Activated CD8-positive, alpha-beta memory T cell treated with anti-CD3 and anti-CD28 coated beads for 48 hours (primary cell): Measurements from ENCODE around the gene CADM1.

ENCODE experiments used
- DNase-seq, 3 experiments: peaks; one replicate each; pipeline ENCODE4 v3.0.0-alpha.2; 2020; ENCODE audit warnings: low read depth in 2 of 3, low spot score in 2 of 3

CADM1 gene

GRCh38 chr11:115290479-115290878 is 213.7 kb downstream of the CADM1 start:
- DNase-seq, result no peak

GRCh38 chr11:115287266-115287665 is 216.9 kb downstream of the CADM1 start:
- DNase-seq, result no peak

GRCh38 chr11:115286614-115287013 is 217.6 kb downstream of the CADM1 start:
- DNase-seq, result no peak

- DNase-seq, result no peak
Measured at GRCh38 chr11:115284773-115285172, 219.4 kb downstream of the CADM1 start.

GRCh38 chr11:115282923-115283322 is 221.3 kb downstream of the CADM1 start:
- DNase-seq, result no peak

GRCh38 chr11:115280775-115281174 is 223.4 kb downstream of the CADM1 start:
- no peak for DNase-seq

- DNase-seq, result no peak
Measured at GRCh38 chr11:115279813-115280761, 224.1 kb downstream of the CADM1 start.

GRCh38 chr11:115276799-115277198 is 227.4 kb downstream of the CADM1 start:
- no peak for DNase-seq

GRCh38 chr11:115276191-115276590 is 228.0 kb downstream of the CADM1 start:
- DNase-seq, result no peak

DNA sequence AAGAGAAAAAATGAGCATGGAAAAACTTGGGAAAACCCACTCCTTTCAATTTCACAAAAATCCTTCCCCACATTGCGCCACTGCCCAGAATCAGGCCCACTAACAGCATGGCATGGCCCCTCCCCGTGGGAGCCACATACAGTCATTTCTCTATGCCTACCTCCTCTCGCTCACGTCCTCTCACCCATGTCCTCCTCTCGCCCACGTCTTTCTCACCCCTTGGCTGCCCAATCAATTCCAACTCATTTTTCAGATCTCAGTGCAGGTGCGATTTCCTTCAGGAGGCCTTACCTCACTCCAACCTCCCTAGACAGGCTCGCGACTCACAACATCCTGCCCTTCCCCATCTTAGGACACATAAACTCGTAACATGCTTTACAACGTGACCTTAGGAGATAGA is 229.2 kb downstream of the CADM1 start:
- no peak for DNase-seq

GRCh38 chr11:115272925-115273324 is 231.3 kb downstream of the CADM1 start:
- no peak for DNase-seq

DNA sequence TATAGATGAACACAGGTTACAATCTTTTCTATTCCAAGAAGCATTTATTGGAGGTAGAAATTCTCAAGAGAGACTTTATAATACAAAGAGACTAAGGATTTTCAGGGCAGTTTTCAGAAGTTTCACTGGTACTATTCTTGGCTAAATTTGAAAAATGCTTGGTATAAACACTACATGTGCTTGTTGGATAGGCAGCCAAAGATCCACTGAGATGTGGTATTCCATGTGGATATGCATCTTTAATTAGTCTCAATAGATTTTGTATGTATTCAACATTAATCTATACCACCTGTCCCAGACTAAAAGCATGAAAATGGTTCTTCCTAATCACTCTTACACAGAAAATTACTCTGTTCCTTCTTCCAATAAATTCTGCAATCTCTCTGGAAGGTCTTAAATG is 232.6 kb downstream of the CADM1 start:
- DNase-seq, result no peak

GRCh38 chr11:115269191-115269950 is 234.8 kb downstream of the CADM1 start:
- no peak for DNase-seq

DNA sequence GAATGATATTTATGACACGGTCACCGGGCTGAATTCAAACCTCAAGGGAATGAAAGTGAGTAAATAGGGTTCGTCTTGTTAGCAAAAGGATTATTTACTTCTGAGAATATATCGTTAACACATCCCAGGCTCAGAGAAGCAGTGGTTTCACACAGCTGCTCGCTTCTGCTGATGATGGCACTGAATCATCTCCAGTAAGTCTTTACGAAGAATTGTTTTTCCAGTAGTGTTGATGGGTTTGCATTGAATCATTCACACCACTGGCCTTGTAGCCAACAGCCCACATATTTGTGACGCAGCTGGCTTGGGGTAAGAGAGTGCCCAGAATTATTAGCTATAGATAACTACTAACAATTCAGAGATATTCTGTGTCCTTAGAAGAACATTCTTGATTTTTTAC is 236.3 kb downstream of the CADM1 start:
- DNase-seq, result no peak

- DNase-seq, result no peak
Measured at GRCh38 chr11:115267238-115267781, 236.9 kb downstream of the CADM1 start.

GRCh38 chr11:115266066-115266639 is 238.1 kb downstream of the CADM1 start:
- no peak for DNase-seq

DNA sequence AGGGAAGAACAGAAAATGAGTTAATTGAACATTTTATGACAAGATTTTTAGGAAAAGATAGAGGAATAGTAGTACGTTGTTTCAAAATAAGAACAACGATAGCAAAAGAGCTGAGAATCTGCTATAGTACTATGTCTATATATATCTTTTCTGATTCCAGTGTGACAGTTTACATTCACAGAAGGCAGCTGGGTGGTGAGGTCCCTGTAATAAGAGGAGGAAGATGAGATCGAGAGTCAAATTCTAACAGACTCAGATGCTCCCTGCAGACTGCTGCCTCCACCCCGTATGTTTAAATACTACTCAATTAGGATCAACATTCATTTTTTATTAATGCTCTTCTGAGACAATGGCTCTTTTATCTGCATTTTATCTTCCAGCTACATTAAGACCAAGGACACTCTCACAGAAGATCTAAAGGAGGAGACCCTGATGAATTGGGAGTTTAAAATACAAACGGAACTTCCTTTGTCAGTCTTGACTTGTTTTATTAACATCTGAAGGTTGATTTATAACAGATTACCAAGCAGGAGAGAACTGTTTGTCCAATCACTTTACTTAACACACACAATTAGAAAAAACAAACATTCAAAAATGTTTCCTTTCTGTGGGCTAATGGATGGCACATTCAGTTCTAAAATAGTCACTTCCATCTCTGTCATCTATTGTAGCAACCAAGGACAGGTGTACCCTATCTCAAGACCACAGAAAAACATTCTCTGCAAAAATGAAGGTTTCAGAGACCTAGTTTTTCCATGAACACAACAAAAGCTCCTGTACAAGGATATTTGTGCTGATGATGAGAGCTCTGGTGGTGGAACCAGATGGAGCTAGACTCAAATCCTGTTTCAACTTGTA is 240.2 kb downstream of the CADM1 start:
- DNase-seq, result no peak

DNA sequence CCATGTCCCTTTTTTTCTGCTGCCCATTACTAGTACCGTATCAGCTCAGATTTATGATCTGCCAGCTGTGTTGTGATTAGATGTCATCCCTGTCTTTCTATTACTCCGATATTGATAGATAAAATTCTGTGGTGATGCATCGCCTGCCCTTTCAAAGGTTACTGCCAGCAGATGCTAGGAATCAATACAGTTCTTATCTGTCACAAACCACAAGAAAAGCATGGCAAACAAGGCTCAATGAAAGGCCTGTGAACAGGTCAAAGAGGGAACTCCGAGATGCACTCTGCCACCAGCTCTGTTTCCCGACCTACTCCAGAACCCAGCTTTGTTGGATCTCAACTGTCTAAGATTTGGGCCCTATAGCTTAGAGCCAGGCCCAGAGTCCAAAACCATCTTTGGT is 246.0 kb downstream of the CADM1 start:
- no peak for DNase-seq

DNA sequence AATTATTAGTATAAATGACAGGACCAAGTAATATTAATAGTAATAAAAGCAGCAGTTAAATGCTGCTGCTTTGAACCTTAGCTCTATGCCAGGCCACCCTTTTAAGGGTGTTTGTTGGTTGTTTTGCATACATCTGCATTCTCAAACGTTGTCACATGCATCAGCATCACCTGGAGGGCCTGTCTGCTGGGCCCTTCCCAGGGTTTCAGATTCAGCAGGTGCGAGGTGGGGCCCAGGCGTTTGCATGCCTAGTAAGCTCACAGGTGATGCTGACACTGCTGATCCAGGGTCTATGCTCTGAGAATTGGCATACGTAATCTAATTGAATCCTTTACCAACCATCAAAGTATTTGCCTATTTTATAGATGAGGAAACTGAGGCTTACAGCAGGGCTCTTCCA is 246.5 kb downstream of the CADM1 start:
- no peak for DNase-seq

GRCh38 chr11:115257270-115257669 is 246.9 kb downstream of the CADM1 start:
- DNase-seq, result no peak
